ENCODE measurements around the gene IZUMO1R. TPM values are rescaled to one million over a fixed set of nuclear protein-coding genes. Genes with fewer than 3 reads are reported as not detected.

Gene IZUMO1R
- total and polyA plus RNA-seq, 2 of the 8 experiments (the other 6 are each of a cell fraction or from before 2014, with no cell fraction given): not detected

- TF ChIP-seq TAF1 (IDR thresholded peaks at IDR 0.05; ENCODE audit: low read depth, low read length) (no peak), BCL11A (IDR thresholded peaks at IDR 0.05; ENCODE audit: low read depth in 2 of 2, low read length in 2 of 2) (no peak), BRCA1 (IDR thresholded peaks at IDR 0.05; ENCODE audit: low read depth, low read length) (no peak), CHD1 (IDR thresholded peaks at IDR 0.05; ENCODE audit: low read depth, low read length) (no peak), CEBPB (IDR thresholded peaks at IDR 0.05; ENCODE audit: low read depth, low read length) (no peak), HDAC6 (IDR thresholded peaks at IDR 0.05; ENCODE audit: low read depth, low read length) (no peak), MAX (IDR thresholded peaks at IDR 0.05) (no peak), POLR2A (IDR thresholded peaks at IDR 0.05; ENCODE audit: control extremely low read depth in 1 of 2, low read depth in 2 of 2, low read length in 2 of 2) (no peak)
Measured at GRCh38 chr11:94305146-94305545, 766 bp downstream of the IZUMO1R start (continued).

Data from H1 (cell line).